ENCODE measurements around the gene TBC1D1.

DNA sequence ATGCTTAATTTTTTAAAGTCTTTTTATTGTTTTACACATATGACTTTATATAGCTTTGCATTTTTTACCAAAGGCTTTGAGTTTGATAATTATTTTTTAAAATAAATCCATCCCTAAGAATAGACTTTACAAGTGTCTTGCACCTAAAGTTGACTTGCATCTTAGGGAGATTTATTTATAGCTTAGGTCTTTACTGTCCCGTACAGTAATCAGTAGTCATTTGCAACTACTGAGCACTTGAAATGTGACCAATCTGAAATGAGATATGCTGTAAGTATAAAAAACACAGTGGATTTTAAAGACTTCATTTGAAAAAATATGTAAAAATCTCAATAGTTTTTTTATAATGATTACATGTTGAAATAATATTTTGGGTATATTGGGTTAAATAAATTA lies 19.2 kb downstream of the TBC1D1 start:
- TF ChIP-seq, protein P1, sequence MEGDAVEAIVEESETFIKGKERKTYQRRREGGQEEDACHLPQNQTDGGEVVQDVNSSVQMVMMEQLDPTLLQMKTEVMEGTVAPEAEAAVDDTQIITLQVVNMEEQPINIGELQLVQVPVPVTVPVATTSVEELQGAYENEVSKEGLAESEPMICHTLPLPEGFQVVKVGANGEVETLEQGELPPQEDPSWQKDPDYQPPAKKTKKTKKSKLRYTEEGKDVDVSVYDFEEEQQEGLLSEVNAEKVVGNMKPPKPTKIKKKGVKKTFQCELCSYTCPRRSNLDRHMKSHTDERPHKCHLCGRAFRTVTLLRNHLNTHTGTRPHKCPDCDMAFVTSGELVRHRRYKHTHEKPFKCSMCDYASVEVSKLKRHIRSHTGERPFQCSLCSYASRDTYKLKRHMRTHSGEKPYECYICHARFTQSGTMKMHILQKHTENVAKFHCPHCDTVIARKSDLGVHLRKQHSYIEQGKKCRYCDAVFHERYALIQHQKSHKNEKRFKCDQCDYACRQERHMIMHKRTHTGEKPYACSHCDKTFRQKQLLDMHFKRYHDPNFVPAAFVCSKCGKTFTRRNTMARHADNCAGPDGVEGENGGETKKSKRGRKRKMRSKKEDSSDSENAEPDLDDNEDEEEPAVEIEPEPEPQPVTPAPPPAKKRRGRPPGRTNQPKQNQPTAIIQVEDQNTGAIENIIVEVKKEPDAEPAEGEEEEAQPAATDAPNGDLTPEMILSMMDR (IDR thresholded peaks at IDR 0.05; ENCODE audit: low read length), result no peak
- no peak for TF ChIP-seq EZH2 (IDR thresholded peaks at IDR 0.05; ENCODE audit: borderline replicate concordance, low read length)
